ENCODE data around the gene ARHGAP1. TPM values are rescaled to one million over a fixed set of nuclear protein-coding genes. Genes with fewer than 3 reads are reported as not detected.

ARHGAP1 gene
- total and polyA plus RNA-seq, 2 of the 13 experiments (the other 11 are each of a cell fraction or from before 2014, with no cell fraction given), result 18.6 to 30.3 TPM

- no TSS peak for BruUV-seq (replicated peaks)
- Histone ChIP-seq H3K79me2 (ENCODE audit: insufficient read depth, low read length) (no peaks in the 10 kb centered on the region), H3K9ac (ENCODE audit: insufficient read depth, low read depth, low read length) (no peak overlapping the region), H3K27me3 (ENCODE audit: control insufficient read depth in 1 of 2, insufficient read depth in 2 of 2, low read length in 2 of 2) (no peaks in the 10 kb centered on the region), H3K27ac (ENCODE audit: extremely low read length, insufficient read depth, low read length) (no peak overlapping the region), H3K4me2 (ENCODE audit: low read depth, low read length) (no peak overlapping the region), H3K9me3 (ENCODE audit: low read length) (no peaks in the 10 kb centered on the region), H3K36me3 (replicated peaks in 1 of 2; ENCODE audit: control insufficient read depth in 1 of 2, insufficient read depth in 2 of 2, low read length in 2 of 2) (peaks cover 25 to 58% of the 10 kb centered on the region in 2 experiments), H2AFZ (ENCODE audit: low read length) (no peak overlapping the region), H3K4me3 (replicated peaks in 1 of 3; ENCODE audit: insufficient read depth in 1 of 3, low read depth in 2 of 3, low read length in 3 of 3) (no peak overlapping the region), H4K20me1 (ENCODE audit: insufficient read depth, low read length) (no peaks in the 10 kb centered on the region; the same call in 1 of the 2 replicates), H3K4me1 (ENCODE audit: insufficient read depth, low read length) (peaks cover 16% of the 10 kb centered on the region)
- ChIA-PET CTCF (ENCODE audit: low intra/inter-chr PET ratio, low total read pairs) (no interaction called here), POLR2A (interaction anchor here (0.9 to 1.9 kb wide), 3 partner anchors 47 to 80 kb away, joined by 3 to 5 read pairs (median 4); partner anchors contain the start of genes ARHGAP1 and ZNF408)
- intact Hi-C loops (cut with micrococcal nuclease; ENCODE audit: unreplicated experiment) (no loop called here), in situ Hi-C loops (cut with HindIII; ENCODE audit: extremely low pct_ligation_motif_present, low pct_unique_long_range_greater_than_20kb) (no loop called here)
- WGBS (ENCODE audit: low lambda C conversion rate), result 98% methylated on average over 6 of the region's 6 CpGs
- ATAC-seq (peak; percentile 3), FAIRE-seq (no peak), DNase-seq (ENCODE audit: low spot score) (no peak)
- TF ChIP-seq ZNF326 (CRISPR knock-in tag; IDR thresholded peaks at IDR 0.05; ENCODE audit: borderline replicate concordance), result no peak
- TF ChIP-seq LBX2 (CRISPR knock-in tag; IDR thresholded peaks at IDR 0.05; ENCODE audit: borderline replicate concordance), result no peak
- TF ChIP-seq ZNF816 (CRISPR knock-in tag; IDR thresholded peaks at IDR 0.05; ENCODE audit: borderline replicate concordance), result no peak
- TF ChIP-seq SPEN (CRISPR knock-in tag; IDR thresholded peaks at IDR 0.05; ENCODE audit: low read depth), result no peak
- TF ChIP-seq ZNF788 (CRISPR knock-in tag; IDR thresholded peaks at IDR 0.05; ENCODE audit: borderline replicate concordance), result peak; percentile 31; the same call in 1 of the 2 replicates
- peak in 1 of 2 experiments; percentile 54; a peak in 2 of 4 replicates for TF ChIP-seq POLR2A (IDR thresholded peaks at IDR 0.05; ENCODE audit: insufficient read depth in 1 of 2, low read depth in 2 of 2, low read length in 2 of 2)
- TF ChIP-seq ZNF44 (CRISPR knock-in tag; IDR thresholded peaks at IDR 0.05), result no peak
- TF ChIP-seq ZNF770 (CRISPR knock-in tag; IDR thresholded peaks at IDR 0.05), result no peak
- no peak for TF ChIP-seq BRD4 (CRISPR knock-in tag; IDR thresholded peaks at IDR 0.05)
- TF ChIP-seq KAT7 (CRISPR knock-in tag; IDR thresholded peaks at IDR 0.05; ENCODE audit: borderline replicate concordance), result no peak
- no peak for TF ChIP-seq ZNF678 (CRISPR knock-in tag; IDR thresholded peaks at IDR 0.05)
- 0 out of 2 replicates have a peak, but pooled peaks have one; percentile 34 for TF ChIP-seq AKAP8 (CRISPR knock-in tag; IDR thresholded peaks at IDR 0.05)
- TF ChIP-seq AGO1 (IDR thresholded peaks at IDR 0.05; ENCODE audit: low read depth, low read length, poor library complexity, severe bottlenecking), result peak; percentile 73
- no peak for TF ChIP-seq ZNF446 (CRISPR knock-in tag; IDR thresholded peaks at IDR 0.05)
- TF ChIP-seq SRSF9 (IDR thresholded peaks at IDR 0.05; ENCODE audit: borderline replicate concordance, insufficient read depth, low read depth, low read length, poor library complexity, severe bottlenecking), result no peak
- TF ChIP-seq ZNF501 (CRISPR knock-in tag; IDR thresholded peaks at IDR 0.05), result peak; percentile 17; the same call in 1 of the 2 replicates
- peak; percentile 40; the same call in 1 of the 2 replicates for TF ChIP-seq POLR2G (IDR thresholded peaks at IDR 0.05; ENCODE audit: low read depth, low read length)
- no peak for TF ChIP-seq SKI (IDR thresholded peaks at IDR 0.05; ENCODE audit: partially characterized antibody)
- TF ChIP-seq DMTF1 (CRISPR knock-in tag; IDR thresholded peaks at IDR 0.05), result no peak
- no peak for TF ChIP-seq ZNF33B (CRISPR knock-in tag; IDR thresholded peaks at IDR 0.05)
- no peak for TF ChIP-seq ZNF652 (CRISPR knock-in tag; IDR thresholded peaks at IDR 0.05; ENCODE audit: borderline replicate concordance, low read depth)
- 0 out of 2 replicates have a peak, but pooled peaks have one; percentile 26 for TF ChIP-seq KDM5B (CRISPR knock-in tag; IDR thresholded peaks at IDR 0.05; ENCODE audit: borderline replicate concordance)
Observed at GRCh38 chr11:46747150-46747549, 46.7 kb upstream of the ARHGAP1 start.

Data from HepG2 (cell line).